Mesenteric fat pad (tissue), 1 donor: ENCODE measurements around the gene SLC48A1. TPM values are rescaled to one million over a fixed set of nuclear protein-coding genes. Genes with fewer than 3 reads are reported as not detected.

Experiments used
- DNase-seq: peaks from one replicate; pipeline ENCODE4 v3.0.0-alpha.2; 2020; ENCODE audit warnings: low spot score
- total RNA-seq: library from RNA; stranded (reverse); fragmentation: NEBNext Ultra II Directional; extraction: Animal tissue kit (Norgen Biotek cat#: 25700); gene quantifications from one replicate; pipeline ENCODE4 v1.2.1, GENCODE V29; 2021
- donor health status: DM: yes; HTN: yes; CAD: no.

SLC48A1 gene
- total RNA-seq, 1 donor from 2014 or later: 40.3 TPM

GRCh38 chr12:47823422-47824086 is 50.5 kb downstream of the SLC48A1 start:
- DNase-seq: no peak

GRCh38 chr12:47824198-47824597 is 51.2 kb downstream of the SLC48A1 start:
- no peak for DNase-seq

- no peak for DNase-seq
These were observed 51.6 kb downstream of the SLC48A1 start for GRCh38 chr12:47824635-47825034.

GRCh38 chr12:47825173-47825639 is 52.2 kb downstream of the SLC48A1 start:
- DNase-seq: no peak

- no peak for DNase-seq
These were observed 55.3 kb downstream of the SLC48A1 start for GRCh38 chr12:47828008-47828975.

- DNase-seq: no peak
These were observed 56.0 kb downstream of the SLC48A1 start for GRCh38 chr12:47828976-47829482.

- no peak for DNase-seq
These were observed 56.5 kb downstream of the SLC48A1 start for GRCh38 chr12:47829584-47829983.

Other genes with a start within 250 kb of the SLC48A1 start
- gene RPAP3, start 67.2 kb upstream of the SLC48A1 start, total RNA-seq: 17.6 TPM
- gene ENDOU, start 47.7 kb upstream of the SLC48A1 start, total RNA-seq: 1.4 TPM
- gene RAPGEF3, start 14.4 kb upstream of the SLC48A1 start, total RNA-seq: 79.4 TPM
- gene HDAC7, start 46.7 kb downstream of the SLC48A1 start, total RNA-seq: 105 TPM
- gene VDR, start 131.8 kb downstream of the SLC48A1 start, total RNA-seq: 9.8 TPM
- gene TMEM106C, start 190.4 kb downstream of the SLC48A1 start, total RNA-seq: 34.5 TPM
- not detected for gene COL2A1, start 231.2 kb downstream of the SLC48A1 start, total RNA-seq